CD14-positive monocyte (primary cell): ENCODE results near the gene ASTN2. TPM values are rescaled to one million over a fixed set of nuclear protein-coding genes. Genes with fewer than 3 reads are reported as not detected.

ENCODE experiments used
- DNase-seq, 3 donors: peaks; one replicate each; pipeline ENCODE4 v3.0.0-alpha.2; 2011 to 2022
- H2AFZ ChIP-seq: 2 replicates; pipeline ENCODE4 v1.6.0; 2012; ENCODE audit warnings: mild to moderate bottlenecking, low read depth, low read length, inconsistent platforms; ENCODE audit not compliant: insufficient read depth, poor library complexity, severe bottlenecking
- H3K27ac ChIP-seq, 2 donors: 1 replicate in 1 of 2; 2 replicates in 1 of 2; pipeline ENCODE4 v1.5.1; 2012 to 2013; ENCODE audit warnings: low read length in 2 of 2, control low read depth in 1 of 2, inconsistent platforms in 1 of 2, low read depth in 1 of 2, mild to moderate bottlenecking in 1 of 2
- H3K27me3 ChIP-seq, 2 donors: one replicate each; pipeline versions ENCODE4 v1.6.0 to v1.6.1; 2011 to 2013; ENCODE audit warnings: low read length in 2 of 2; ENCODE audit not compliant: control insufficient read depth in 2 of 2, insufficient read depth in 2 of 2
- H3K36me3 ChIP-seq, 2 donors: replicated peaks in 1 of 2; 1 replicate in 1 of 2; 2 replicates in 1 of 2; pipeline versions ENCODE4 v1.5.1 to v1.6.1; 2012 to 2013; ENCODE audit warnings: low read length in 2 of 2, control low read depth in 1 of 2, inconsistent platforms in 1 of 2, mild to moderate bottlenecking in 1 of 2; ENCODE audit not compliant: insufficient read depth in 2 of 2, control insufficient read depth in 1 of 2
- H3K4me1 ChIP-seq, 2 donors: 1 replicate in 1 of 2; 2 replicates in 1 of 2; pipeline versions ENCODE4 v1.5.1 to v1.6.1; 2012 to 2013; ENCODE audit warnings: low read length in 2 of 2, control low read depth in 1 of 2, inconsistent platforms in 1 of 2, mild to moderate bottlenecking in 1 of 2, moderate library complexity in 1 of 2; ENCODE audit not compliant: insufficient read depth in 2 of 2, control insufficient read depth in 1 of 2
- H3K4me2 ChIP-seq: replicated peaks from 2 replicates; pipeline ENCODE3; 2012; ENCODE audit warnings: low read length, moderate library complexity, mild to moderate bottlenecking; ENCODE audit not compliant: poor library complexity, severe bottlenecking; ENCODE audit errors: extremely low read depth
- H3K4me3 ChIP-seq, 3 experiments: fragments of 200-600 bp in 1 of 3; sonication (generic) in 1 of 3; replicated peaks in 1 of 3; 1 replicate in 2 of 3; 2 replicates in 1 of 3; pipeline ENCODE4 v1.5.1; 2011 to 2013; ENCODE audit warnings: low read length in 3 of 3, mild to moderate bottlenecking in 3 of 3, control low read depth in 2 of 3, low read depth in 2 of 3, inconsistent platforms in 1 of 3, moderate library complexity in 1 of 3
- H3K79me2 ChIP-seq: 2 replicates; pipeline ENCODE4 v1.6.0; 2012; ENCODE audit warnings: mild to moderate bottlenecking, control low read depth, inconsistent platforms, low read length, moderate library complexity; ENCODE audit not compliant: insufficient read depth
- H3K9ac ChIP-seq: 2 replicates; pipeline ENCODE4 v1.6.0; 2017; ENCODE audit warnings: low read length, mild to moderate bottlenecking; ENCODE audit not compliant: insufficient read depth, poor library complexity, severe bottlenecking
- H3K9me3 ChIP-seq, 2 donors: replicated peaks in 1 of 2; 1 replicate in 1 of 2; 2 replicates in 1 of 2; pipeline versions ENCODE4 v1.5.1 to v1.6.1; 2012 to 2013; ENCODE audit warnings: low read length in 2 of 2, control low read depth in 1 of 2; ENCODE audit not compliant: control insufficient read depth in 1 of 2, insufficient read depth in 1 of 2
- H4K20me1 ChIP-seq: 2 replicates; pipeline ENCODE4 v1.6.0; 2012; ENCODE audit warnings: mild to moderate bottlenecking, low read length, control low read depth, moderate library complexity; ENCODE audit not compliant: insufficient read depth
- H3K27ac Mint-ChIP-seq, 7 donors: one replicate each; pipeline ENCODE4 v1.8.0; 2020; ENCODE audit warnings: mild to moderate bottlenecking in 7 of 7, mixed read lengths in 7 of 7, moderate library complexity in 6 of 7, inconsistent platforms in 2 of 7
- H3K27me3 Mint-ChIP-seq, 3 donors: one replicate each; pipeline ENCODE4 v1.8.0; 2021 to 2022; ENCODE audit warnings: low read depth in 3 of 3, mild to moderate bottlenecking in 3 of 3, mixed read lengths in 3 of 3, moderate library complexity in 3 of 3, inconsistent platforms in 1 of 3
- H3K36me3 Mint-ChIP-seq, 2 donors: one replicate each; pipeline ENCODE4 v1.8.0; 2020; ENCODE audit warnings: mixed read lengths in 2 of 2, inconsistent platforms in 1 of 2, mild to moderate bottlenecking in 1 of 2
- H3K4me1 Mint-ChIP-seq: one replicate; pipeline ENCODE4 v1.8.0; 2020; ENCODE audit warnings: mild to moderate bottlenecking, mixed read lengths
- H3K4me3 Mint-ChIP-seq, 2 donors: one replicate each; pipeline ENCODE4 v1.8.0; 2020; ENCODE audit warnings: mild to moderate bottlenecking in 2 of 2, mixed read lengths in 2 of 2, moderate library complexity in 1 of 2
- H3K9me3 Mint-ChIP-seq, 7 donors: one replicate each; pipeline ENCODE4 v1.8.0; 2020 to 2022; ENCODE audit warnings: mixed read lengths in 7 of 7, mild to moderate bottlenecking in 6 of 7, moderate library complexity in 6 of 7, inconsistent platforms in 2 of 7
- CTCF ChIP-seq: fragments of 200-600 bp; IDR thresholded peaks from one replicate; pipeline ENCODE4 v1.8.0; 2022; ENCODE audit warnings: antibody characterized with exemption, mild to moderate bottlenecking
- WGBS: methylation state at CpG from one replicate; pipeline ENCODE4 v1.1.5; 2013; ENCODE audit warnings: missing lambda C conversion rate; ENCODE audit not compliant: insufficient coverage; 5-methylcytosine and 5-hydroxymethylcytosine counted together
- intact Hi-C, 2 donors: fragments of 100-400 bp; cut with micrococcal nuclease; formaldehyde crosslinking; loops; one replicate each; pipeline versions ENCODE4 v1.15.0 to v1.15.1; 2023
- polyA plus RNA-seq, 3 donors: library from polyadenylated mRNA; depleted of rRNA in 1 of 3; unstranded in 2 of 3; stranded (reverse) in 1 of 3; fragments of 300-500 nt in 2 of 3; fragments of >200 nt in 1 of 3; fragmentation: Illumina TruSeq in 2 of 3; gene quantifications; 1 replicate in 2 of 3; 2 replicates in 1 of 3; pipeline ENCODE4 v1.2.3, GENCODE V29; 2012 to 2021

The ASTN2 gene
- polyA plus RNA-seq, 3 donors: not detected

DNA sequence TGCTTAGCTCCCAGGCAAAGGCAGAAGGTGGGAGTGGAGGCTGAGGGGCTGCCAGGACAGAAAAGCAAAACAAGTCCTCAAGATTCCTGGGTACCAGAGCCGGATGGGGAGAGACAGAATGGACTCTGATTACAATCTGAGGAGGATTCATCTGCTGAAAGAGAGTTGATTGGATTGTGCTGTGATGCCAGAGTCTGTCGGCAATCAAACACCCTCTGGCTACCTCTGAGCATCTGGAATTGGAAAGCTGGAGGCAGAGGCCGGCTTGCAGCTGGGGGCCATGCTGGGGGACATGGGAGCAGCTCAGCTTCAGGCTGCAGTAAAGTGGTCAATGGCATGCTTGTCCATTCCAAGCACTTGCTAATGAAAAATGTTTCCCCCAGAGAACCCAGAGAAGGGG, 59.3 kb downstream of the ASTN2 start:
- no peak for DNase-seq
- intact Hi-C loops: no loop called here

GRCh38 chr9:117354997-117355396, 59.9 kb downstream of the ASTN2 start:
- DNase-seq: no peak
- Histone ChIP-seq H3K4me3 (no peak overlapping the region), H3K27me3 (no peaks in the 10 kb centered on the region), H3K4me1 (no peaks in the 10 kb centered on the region), H4K20me1 (no peaks in the 10 kb centered on the region), H3K36me3 (no peaks in the 10 kb centered on the region), H3K27ac (no peak overlapping the region), H3K79me2 (no peaks in the 10 kb centered on the region), H3K9me3 (no peaks in the 10 kb centered on the region), H3K9ac (no peak overlapping the region), H2AFZ (no peak overlapping the region), H3K4me2 (no peak overlapping the region)
- no peak overlapping the region for H3K4me3 Mint-ChIP-seq
- H3K27me3 Mint-ChIP-seq: peaks cover 0 to 3% (median 0%) of the 10 kb centered on the region in 3 donors
- H3K36me3 Mint-ChIP-seq: no peaks in the 10 kb centered on the region
- no peaks in the 10 kb centered on the region for H3K4me1 Mint-ChIP-seq
- no peak overlapping the region for H3K27ac Mint-ChIP-seq
- TF ChIP-seq CTCF: no peak
- H3K9me3 Mint-ChIP-seq: peaks cover 0 to 4% (median 0%) of the 10 kb centered on the region in 7 donors
- intact Hi-C loops: no loop called here

More for the DNA sequence above, 59.3 kb downstream of the ASTN2 start:
- Histone ChIP-seq H3K27me3 (no peaks in the 10 kb centered on the region), H3K79me2 (no peaks in the 10 kb centered on the region), H3K4me2 (no peak overlapping the region), H4K20me1 (no peaks in the 10 kb centered on the region), H2AFZ (no peak overlapping the region), H3K4me3 (no peak overlapping the region), H3K9me3 (no peaks in the 10 kb centered on the region), H3K4me1 (no peaks in the 10 kb centered on the region), H3K9ac (no peak overlapping the region), H3K27ac (no peak overlapping the region), H3K36me3 (no peaks in the 10 kb centered on the region)
- Mint-ChIP-seq H3K4me3 (no peak overlapping the region), H3K9me3 (peaks cover 0 to 4% (median 0%) of the 10 kb centered on the region in 7 donors), H3K27ac (no peak overlapping the region), H3K27me3 (peaks cover 0 to 1% (median 0%) of the 10 kb centered on the region in 3 donors), H3K36me3 (no peaks in the 10 kb centered on the region), H3K4me1 (no peaks in the 10 kb centered on the region)
- whole genome bisulfite sequencing: 76% methylated on average over 2 of the region's 3 CpGs
- TF ChIP-seq CTCF: no peak
